Neural cell (in vitro differentiated cells): ENCODE data around the gene SNRNP70.

Source experiments
- EP300 ChIP-seq: fragments of 450-650 bp; conservative IDR thresholded peaks from 2 replicates; pipeline ENCODE4 v1.6.1; 2014; ENCODE audit warnings: antibody characterized with exemption, mild to moderate bottlenecking, moderate library complexity; ENCODE audit not compliant: poor library complexity, severe bottlenecking
- EZH2 ChIP-seq: fragments of 200-600, 300-800 bp; shearing (Covaris generic), sonication (generic); IDR thresholded peaks from 2 replicates; pipeline ENCODE4 v1.6.1; 2014; ENCODE audit warnings: antibody characterized with exemption, low read length, borderline replicate concordance, mild to moderate bottlenecking; ENCODE audit not compliant: insufficient read depth, poor library complexity, severe bottlenecking
- MXI1 ChIP-seq: fragments of 450-650 bp; conservative IDR thresholded peaks from 2 replicates; pipeline ENCODE4 v1.6.1; 2014; ENCODE audit warnings: antibody characterized with exemption, mild to moderate bottlenecking; ENCODE audit not compliant: poor library complexity, severe bottlenecking
- POLR2AphosphoS5 ChIP-seq: IDR thresholded peaks from 2 replicates; pipeline ENCODE4 v1.6.1; 2012
- RAD21 ChIP-seq: fragments of 450-650 bp; conservative IDR thresholded peaks from 2 replicates; pipeline ENCODE4 v1.6.1; 2014; ENCODE audit warnings: antibody characterized with exemption, mild to moderate bottlenecking, moderate library complexity
- TAF1 ChIP-seq: IDR thresholded peaks from 2 replicates; pipeline ENCODE4 v1.6.1; 2012; ENCODE audit warnings: low read depth
- TF ChIP-seq, protein P1 (sequence below): fragments of 450-650 bp; IDR thresholded peaks from 2 replicates; pipeline ENCODE4 v1.5.1; 2014; ENCODE audit warnings: antibody characterized with exemption, mild to moderate bottlenecking, moderate library complexity; ENCODE audit not compliant: poor library complexity, severe bottlenecking

DNA sequence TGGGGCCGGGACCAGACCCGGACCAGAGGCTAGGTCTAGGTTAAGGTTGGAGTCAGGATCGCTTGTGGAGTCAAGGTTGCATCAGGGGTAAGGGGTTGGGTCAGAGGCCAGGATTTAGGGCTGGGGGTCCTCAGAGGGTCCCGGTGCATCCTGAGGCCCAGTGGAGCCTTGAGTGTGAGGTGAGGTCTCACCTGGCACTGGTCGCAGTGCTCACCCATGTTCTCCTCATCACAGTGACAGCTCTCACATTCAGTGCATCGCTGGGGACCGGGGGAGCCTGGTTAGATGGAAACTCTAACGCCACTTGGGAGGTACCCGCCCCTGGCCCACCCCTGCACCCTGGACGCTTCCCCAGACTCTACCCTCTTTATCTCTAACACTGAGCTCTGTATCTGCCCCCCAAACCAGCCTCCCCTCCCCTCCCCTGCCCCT lies 66.9 kb downstream of the SNRNP70 start:
- TF ChIP-seq EZH2: no peak
- TF ChIP-seq, protein P1, sequence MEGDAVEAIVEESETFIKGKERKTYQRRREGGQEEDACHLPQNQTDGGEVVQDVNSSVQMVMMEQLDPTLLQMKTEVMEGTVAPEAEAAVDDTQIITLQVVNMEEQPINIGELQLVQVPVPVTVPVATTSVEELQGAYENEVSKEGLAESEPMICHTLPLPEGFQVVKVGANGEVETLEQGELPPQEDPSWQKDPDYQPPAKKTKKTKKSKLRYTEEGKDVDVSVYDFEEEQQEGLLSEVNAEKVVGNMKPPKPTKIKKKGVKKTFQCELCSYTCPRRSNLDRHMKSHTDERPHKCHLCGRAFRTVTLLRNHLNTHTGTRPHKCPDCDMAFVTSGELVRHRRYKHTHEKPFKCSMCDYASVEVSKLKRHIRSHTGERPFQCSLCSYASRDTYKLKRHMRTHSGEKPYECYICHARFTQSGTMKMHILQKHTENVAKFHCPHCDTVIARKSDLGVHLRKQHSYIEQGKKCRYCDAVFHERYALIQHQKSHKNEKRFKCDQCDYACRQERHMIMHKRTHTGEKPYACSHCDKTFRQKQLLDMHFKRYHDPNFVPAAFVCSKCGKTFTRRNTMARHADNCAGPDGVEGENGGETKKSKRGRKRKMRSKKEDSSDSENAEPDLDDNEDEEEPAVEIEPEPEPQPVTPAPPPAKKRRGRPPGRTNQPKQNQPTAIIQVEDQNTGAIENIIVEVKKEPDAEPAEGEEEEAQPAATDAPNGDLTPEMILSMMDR: no peak
- no peak for TF ChIP-seq TAF1
- no peak for TF ChIP-seq EP300
- no peak for TF ChIP-seq POLR2AphosphoS5
- TF ChIP-seq MXI1: no peak
- no peak for TF ChIP-seq RAD21
